ENCODE data around the gene ONECUT1.

DNA sequence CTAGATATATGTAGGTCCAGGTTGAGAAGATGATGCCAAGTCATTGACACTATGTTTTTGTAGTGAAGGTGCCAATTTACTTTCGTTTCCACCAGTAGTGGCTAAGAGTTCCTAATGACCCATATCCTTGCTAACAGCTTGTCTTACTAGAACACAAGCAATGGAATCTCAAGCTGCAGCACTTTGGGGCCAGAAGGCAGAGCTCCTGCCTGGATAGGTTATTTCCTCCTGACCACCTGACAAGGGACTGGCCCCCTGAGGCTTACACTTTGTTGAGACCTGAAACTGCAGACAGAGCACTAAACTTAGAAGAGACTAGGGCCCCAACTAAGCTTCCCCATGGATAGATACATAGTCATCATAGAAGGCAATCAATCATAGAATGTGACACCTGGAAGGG is 11.7 kb downstream of the ONECUT1 start:
- TF ChIP-seq POLR2A (IDR thresholded peaks at IDR 0.05): no peak
- TF ChIP-seq, protein P1, sequence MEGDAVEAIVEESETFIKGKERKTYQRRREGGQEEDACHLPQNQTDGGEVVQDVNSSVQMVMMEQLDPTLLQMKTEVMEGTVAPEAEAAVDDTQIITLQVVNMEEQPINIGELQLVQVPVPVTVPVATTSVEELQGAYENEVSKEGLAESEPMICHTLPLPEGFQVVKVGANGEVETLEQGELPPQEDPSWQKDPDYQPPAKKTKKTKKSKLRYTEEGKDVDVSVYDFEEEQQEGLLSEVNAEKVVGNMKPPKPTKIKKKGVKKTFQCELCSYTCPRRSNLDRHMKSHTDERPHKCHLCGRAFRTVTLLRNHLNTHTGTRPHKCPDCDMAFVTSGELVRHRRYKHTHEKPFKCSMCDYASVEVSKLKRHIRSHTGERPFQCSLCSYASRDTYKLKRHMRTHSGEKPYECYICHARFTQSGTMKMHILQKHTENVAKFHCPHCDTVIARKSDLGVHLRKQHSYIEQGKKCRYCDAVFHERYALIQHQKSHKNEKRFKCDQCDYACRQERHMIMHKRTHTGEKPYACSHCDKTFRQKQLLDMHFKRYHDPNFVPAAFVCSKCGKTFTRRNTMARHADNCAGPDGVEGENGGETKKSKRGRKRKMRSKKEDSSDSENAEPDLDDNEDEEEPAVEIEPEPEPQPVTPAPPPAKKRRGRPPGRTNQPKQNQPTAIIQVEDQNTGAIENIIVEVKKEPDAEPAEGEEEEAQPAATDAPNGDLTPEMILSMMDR (IDR thresholded peaks at IDR 0.05): no peak
